Activated naive CD8-positive, alpha-beta T cell (primary cell): ENCODE data around the gene PIK3C2G.

Experiments
- H3K27ac Mint-ChIP-seq: one replicate; pipeline ENCODE4 v1.8.0; 2021; ENCODE audit warnings: mixed read lengths
- H3K27me3 Mint-ChIP-seq: one replicate; pipeline ENCODE4 v1.8.0; 2021; ENCODE audit warnings: mixed read lengths
- H3K36me3 Mint-ChIP-seq: one replicate; pipeline ENCODE4 v1.8.0; 2021; ENCODE audit warnings: mixed read lengths
- H3K4me1 Mint-ChIP-seq: one replicate; pipeline ENCODE4 v1.8.0; 2021; ENCODE audit warnings: low read depth, mixed read lengths
- H3K4me3 Mint-ChIP-seq: one replicate; pipeline ENCODE4 v1.8.0; 2021; ENCODE audit warnings: mild to moderate bottlenecking, mixed read lengths
- H3K9me3 Mint-ChIP-seq: one replicate; pipeline ENCODE4 v1.8.0; 2021; ENCODE audit warnings: low read depth, mixed read lengths

Gene PIK3C2G

GRCh38 chr12:18551701-18552100 lies 290.4 kb downstream of the PIK3C2G start:
- no peaks in the 10 kb centered on the region for H3K4me1 Mint-ChIP-seq
- H3K36me3 Mint-ChIP-seq: no peaks in the 10 kb centered on the region
- H3K4me3 Mint-ChIP-seq: no peak overlapping the region
- no peaks in the 10 kb centered on the region for H3K9me3 Mint-ChIP-seq
- H3K27ac Mint-ChIP-seq: no peak overlapping the region
- H3K27me3 Mint-ChIP-seq: no peaks in the 10 kb centered on the region

- Mint-ChIP-seq H3K27ac (no peak overlapping the region), H3K36me3 (no peaks in the 10 kb centered on the region), H3K9me3 (no peaks in the 10 kb centered on the region), H3K27me3 (no peaks in the 10 kb centered on the region), H3K4me1 (no peaks in the 10 kb centered on the region), H3K4me3 (no peak overlapping the region)
Observed at GRCh38 chr12:18552829-18553228, 291.5 kb downstream of the PIK3C2G start.

- Mint-ChIP-seq H3K9me3 (no peaks in the 10 kb centered on the region), H3K36me3 (no peaks in the 10 kb centered on the region), H3K27me3 (no peaks in the 10 kb centered on the region), H3K4me1 (no peaks in the 10 kb centered on the region), H3K4me3 (no peak overlapping the region), H3K27ac (no peak overlapping the region)
Observed at GRCh38 chr12:18556161-18556560, 294.8 kb downstream of the PIK3C2G start.

- H3K27me3 Mint-ChIP-seq: no peaks in the 10 kb centered on the region
- H3K4me3 Mint-ChIP-seq: no peak overlapping the region
- H3K9me3 Mint-ChIP-seq: no peaks in the 10 kb centered on the region
- H3K27ac Mint-ChIP-seq: no peak overlapping the region
- H3K4me1 Mint-ChIP-seq: no peaks in the 10 kb centered on the region
- no peaks in the 10 kb centered on the region for H3K36me3 Mint-ChIP-seq
Observed at GRCh38 chr12:18559242-18559641, 297.9 kb downstream of the PIK3C2G start.

- H3K27ac Mint-ChIP-seq: no peak overlapping the region
- H3K9me3 Mint-ChIP-seq: no peaks in the 10 kb centered on the region
- H3K36me3 Mint-ChIP-seq: no peaks in the 10 kb centered on the region
- H3K4me1 Mint-ChIP-seq: no peaks in the 10 kb centered on the region
- H3K27me3 Mint-ChIP-seq: no peaks in the 10 kb centered on the region
- no peak overlapping the region for H3K4me3 Mint-ChIP-seq
Observed at GRCh38 chr12:18562531-18562930, 301.2 kb downstream of the PIK3C2G start.

GRCh38 chr12:18564306-18564705 lies 303.0 kb downstream of the PIK3C2G start:
- H3K9me3 Mint-ChIP-seq: peaks cover 6% of the 10 kb centered on the region
- no peaks in the 10 kb centered on the region for H3K4me1 Mint-ChIP-seq
- no peaks in the 10 kb centered on the region for H3K36me3 Mint-ChIP-seq
- no peaks in the 10 kb centered on the region for H3K27me3 Mint-ChIP-seq
- H3K4me3 Mint-ChIP-seq: no peak overlapping the region
- H3K27ac Mint-ChIP-seq: no peak overlapping the region

- Mint-ChIP-seq H3K4me1 (no peaks in the 10 kb centered on the region), H3K27ac (no peak overlapping the region), H3K27me3 (no peaks in the 10 kb centered on the region)
Observed at GRCh38 chr12:18567787-18568186, 306.5 kb downstream of the PIK3C2G start.

GRCh38 chr12:18570543-18570942 lies 309.2 kb downstream of the PIK3C2G start:
- no peak overlapping the region for H3K27ac Mint-ChIP-seq
- no peak overlapping the region for H3K4me3 Mint-ChIP-seq
- H3K9me3 Mint-ChIP-seq: peaks cover 6% of the 10 kb centered on the region
- no peaks in the 10 kb centered on the region for H3K27me3 Mint-ChIP-seq
- H3K4me1 Mint-ChIP-seq: no peaks in the 10 kb centered on the region
- H3K36me3 Mint-ChIP-seq: no peaks in the 10 kb centered on the region

More at GRCh38 chr12:18567787-18568186, 306.5 kb downstream of the PIK3C2G start:
- Mint-ChIP-seq H3K9me3 (peaks cover 6% of the 10 kb centered on the region), H3K4me3 (no peak overlapping the region), H3K36me3 (no peaks in the 10 kb centered on the region)

- H3K36me3 Mint-ChIP-seq: no peaks in the 10 kb centered on the region
- no peak overlapping the region for H3K4me3 Mint-ChIP-seq
- H3K9me3 Mint-ChIP-seq: no peaks in the 10 kb centered on the region
- no peak overlapping the region for H3K27ac Mint-ChIP-seq
- H3K4me1 Mint-ChIP-seq: no peaks in the 10 kb centered on the region
- H3K27me3 Mint-ChIP-seq: no peaks in the 10 kb centered on the region
Observed at GRCh38 chr12:18576104-18576626, 314.8 kb downstream of the PIK3C2G start.

GRCh38 chr12:18576648-18577047 lies 315.3 kb downstream of the PIK3C2G start:
- Mint-ChIP-seq H3K27ac (no peak overlapping the region), H3K4me3 (no peak overlapping the region), H3K27me3 (no peaks in the 10 kb centered on the region), H3K4me1 (no peaks in the 10 kb centered on the region), H3K36me3 (no peaks in the 10 kb centered on the region), H3K9me3 (peaks cover 4% of the 10 kb centered on the region)

GRCh38 chr12:18578191-18578590 lies 316.9 kb downstream of the PIK3C2G start:
- no peak overlapping the region for H3K27ac Mint-ChIP-seq
- H3K9me3 Mint-ChIP-seq: peaks cover 7% of the 10 kb centered on the region
- no peaks in the 10 kb centered on the region for H3K27me3 Mint-ChIP-seq
- no peaks in the 10 kb centered on the region for H3K4me1 Mint-ChIP-seq
- H3K4me3 Mint-ChIP-seq: no peak overlapping the region
- no peaks in the 10 kb centered on the region for H3K36me3 Mint-ChIP-seq

- Mint-ChIP-seq H3K9me3 (peaks cover 10% of the 10 kb centered on the region), H3K27ac (no peak overlapping the region), H3K4me3 (no peak overlapping the region), H3K27me3 (no peaks in the 10 kb centered on the region), H3K36me3 (no peaks in the 10 kb centered on the region), H3K4me1 (no peaks in the 10 kb centered on the region)
Observed at GRCh38 chr12:18580291-18580690, 319.0 kb downstream of the PIK3C2G start.

GRCh38 chr12:18580706-18581105 lies 319.4 kb downstream of the PIK3C2G start:
- Mint-ChIP-seq H3K4me3 (no peak overlapping the region), H3K27me3 (no peaks in the 10 kb centered on the region), H3K9me3 (peaks cover 13% of the 10 kb centered on the region), H3K4me1 (no peaks in the 10 kb centered on the region), H3K36me3 (no peaks in the 10 kb centered on the region), H3K27ac (no peak overlapping the region)

- H3K4me1 Mint-ChIP-seq: no peaks in the 10 kb centered on the region
- no peaks in the 10 kb centered on the region for H3K27me3 Mint-ChIP-seq
- H3K4me3 Mint-ChIP-seq: no peak overlapping the region
- H3K9me3 Mint-ChIP-seq: peaks cover 20% of the 10 kb centered on the region
- H3K36me3 Mint-ChIP-seq: no peaks in the 10 kb centered on the region
- H3K27ac Mint-ChIP-seq: no peak overlapping the region
Observed at GRCh38 chr12:18581232-18581962, 320.1 kb downstream of the PIK3C2G start.

GRCh38 chr12:18583655-18584054 lies 322.3 kb downstream of the PIK3C2G start:
- Mint-ChIP-seq H3K4me3 (no peak overlapping the region), H3K4me1 (no peaks in the 10 kb centered on the region), H3K36me3 (no peaks in the 10 kb centered on the region), H3K9me3 (peaks cover 23% of the 10 kb centered on the region), H3K27ac (no peak overlapping the region), H3K27me3 (no peaks in the 10 kb centered on the region)

- H3K36me3 Mint-ChIP-seq: no peaks in the 10 kb centered on the region
Observed at GRCh38 chr12:18586581-18586980, 325.3 kb downstream of the PIK3C2G start.

More at GRCh38 chr12:18586581-18586980, 325.3 kb downstream of the PIK3C2G start:
- H3K4me1 Mint-ChIP-seq: no peaks in the 10 kb centered on the region
- H3K27ac Mint-ChIP-seq: no peak overlapping the region
- peaks cover 20% of the 10 kb centered on the region for H3K9me3 Mint-ChIP-seq
- H3K27me3 Mint-ChIP-seq: no peaks in the 10 kb centered on the region
- H3K4me3 Mint-ChIP-seq: no peak overlapping the region
